M059J (cell line): ENCODE measurements around the gene TGM1. TPM values are rescaled to one million over a fixed set of nuclear protein-coding genes. Genes with fewer than 3 reads are reported as not detected.

Experiments used
- DNase-seq: peaks from one replicate; pipeline ENCODE4 v3.0.0-alpha.2; 2012; ENCODE audit warnings: low read depth
- total RNA-seq: library from RNA; depleted of rRNA; stranded (reverse); fragments of >200 nt; shearing (Covaris generic); gene quantifications from 2 replicates; pipeline ENCODE4 v1.2.3, GENCODE V29; 2014; rRNA removed

Gene TGM1
- total RNA-seq: 0.05 and 0.12 TPM in 2 replicates

- no peak for DNase-seq
Measured at GRCh38 chr14:24262821-24263733, at the start of gene TGM1. TSS of gene TGM1 (minus strand) at chr14:24263177. CDS start at chr14:24262352, 825 bp downstream.

GRCh38 chr14:24311837-24312615 is 49.0 kb upstream of the TGM1 start:
- DNase-seq: no peak

DNA sequence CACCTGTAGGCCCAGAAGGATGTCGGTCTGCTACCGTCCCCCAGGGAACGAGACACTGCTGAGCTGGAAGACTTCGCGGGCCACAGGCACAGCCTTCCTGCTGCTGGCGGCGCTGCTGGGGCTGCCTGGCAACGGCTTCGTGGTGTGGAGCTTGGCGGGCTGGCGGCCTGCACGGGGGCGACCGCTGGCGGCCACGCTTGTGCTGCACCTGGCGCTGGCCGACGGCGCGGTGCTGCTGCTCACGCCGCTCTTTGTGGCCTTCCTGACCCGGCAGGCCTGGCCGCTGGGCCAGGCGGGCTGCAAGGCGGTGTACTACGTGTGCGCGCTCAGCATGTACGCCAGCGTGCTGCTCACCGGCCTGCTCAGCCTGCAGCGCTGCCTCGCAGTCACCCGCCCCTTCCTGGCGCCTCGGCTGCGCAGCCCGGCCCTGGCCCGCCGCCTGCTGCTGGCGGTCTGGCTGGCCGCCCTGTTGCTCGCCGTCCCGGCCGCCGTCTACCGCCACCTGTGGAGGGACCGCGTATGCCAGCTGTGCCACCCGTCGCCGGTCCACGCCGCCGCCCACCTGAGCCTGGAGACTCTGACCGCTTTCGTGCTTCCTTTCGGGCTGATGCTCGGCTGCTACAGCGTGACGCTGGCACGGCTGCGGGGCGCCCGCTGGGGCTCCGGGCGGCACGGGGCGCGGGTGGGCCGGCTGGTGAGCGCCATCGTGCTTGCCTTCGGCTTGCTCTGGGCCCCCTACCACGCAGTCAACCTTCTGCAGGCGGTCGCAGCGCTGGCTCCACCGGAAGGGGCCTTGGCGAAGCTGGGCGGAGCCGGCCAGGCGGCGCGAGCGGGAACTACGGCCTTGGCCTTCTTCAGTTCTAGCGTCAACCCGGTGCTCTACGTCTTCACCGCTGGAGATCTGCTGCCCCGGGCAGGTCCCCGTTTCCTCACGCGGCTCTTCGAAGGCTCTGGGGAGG is 47.9 kb upstream of the TGM1 start, which contains the start of gene LTB4R:
LTB4R (plus strand) TSS at position 857 of the 959 bp plus-strand sequence. CDS start 4,150 bp downstream, outside the sequence.
- DNase-seq: no peak

DNA sequence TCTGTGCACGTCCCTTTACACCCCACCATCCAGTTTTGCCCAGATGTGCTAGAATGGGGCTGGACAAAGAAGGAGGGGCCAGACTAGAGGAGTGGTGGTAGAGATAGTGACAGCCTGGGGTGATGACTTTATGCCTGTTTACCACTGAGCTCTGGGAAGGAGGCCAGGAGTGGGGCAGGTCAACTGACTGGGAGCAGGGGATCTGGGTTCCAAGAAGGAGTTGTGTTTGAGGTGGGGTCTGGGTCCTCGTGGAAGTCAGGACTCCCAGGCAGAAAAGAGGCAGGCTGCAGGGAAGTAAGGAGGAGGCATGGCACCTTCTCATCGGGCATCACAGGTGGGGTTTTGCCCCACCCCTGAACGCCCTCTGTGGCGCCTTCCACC is 47.3 kb upstream of the TGM1 start:
- DNase-seq: no peak

GRCh38 chr14:24309538-24310264 is 46.7 kb upstream of the TGM1 start, which contains the start of gene LTB4R2:
TSS of gene LTB4R2 (plus strand) at chr14:24310140. CDS start at chr14:24310665, 525 bp downstream.
- DNase-seq: no peak

DNA sequence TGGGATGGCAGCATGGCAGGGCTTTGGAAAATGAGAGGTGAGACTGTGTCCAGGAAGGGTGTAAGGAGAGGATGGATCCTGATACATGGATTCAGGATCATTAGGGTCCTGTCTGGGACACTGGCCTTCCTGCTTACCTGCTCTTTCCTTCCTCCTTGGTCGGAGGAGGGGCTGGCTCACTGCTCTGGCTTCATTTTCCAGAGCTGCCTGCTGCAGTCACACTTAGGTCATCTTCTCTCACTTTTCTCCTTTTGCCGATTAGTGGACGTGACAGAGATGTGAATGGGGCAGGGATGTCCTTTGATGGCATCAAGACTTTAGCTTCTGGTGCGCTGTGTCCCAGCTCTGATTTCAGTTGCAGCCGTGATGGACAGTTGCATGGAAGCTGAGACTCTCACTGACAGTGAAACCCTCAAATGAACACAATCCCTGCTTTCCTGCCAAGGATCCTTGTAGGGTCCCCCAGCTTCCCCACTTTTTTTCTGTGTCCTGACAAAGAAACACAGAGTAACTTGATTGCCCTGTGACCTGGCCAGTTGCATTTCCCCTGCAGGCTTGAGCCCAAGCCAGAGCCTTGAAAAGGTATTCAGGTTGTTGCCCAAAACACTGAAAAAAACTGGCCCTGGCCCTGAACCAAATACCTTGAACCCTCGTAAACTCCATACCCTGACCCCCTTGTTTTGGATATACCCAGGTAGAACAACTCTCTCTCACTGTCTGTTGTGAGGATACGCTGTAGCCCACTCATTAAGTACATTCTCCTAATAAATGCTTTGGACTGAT is 45.6 kb upstream of the TGM1 start:
- no peak for DNase-seq

GRCh38 chr14:24307575-24308341 is 44.8 kb upstream of the TGM1 start, which contains the start of gene CIDEB:
TSS of gene CIDEB (minus strand) at chr14:24307977. CDS start at chr14:24307858, 119 bp downstream.
- DNase-seq: peak; percentile 51

- DNase-seq: no peak
Measured at GRCh38 chr14:24307156-24307574, 44.2 kb upstream of the TGM1 start.

DNA sequence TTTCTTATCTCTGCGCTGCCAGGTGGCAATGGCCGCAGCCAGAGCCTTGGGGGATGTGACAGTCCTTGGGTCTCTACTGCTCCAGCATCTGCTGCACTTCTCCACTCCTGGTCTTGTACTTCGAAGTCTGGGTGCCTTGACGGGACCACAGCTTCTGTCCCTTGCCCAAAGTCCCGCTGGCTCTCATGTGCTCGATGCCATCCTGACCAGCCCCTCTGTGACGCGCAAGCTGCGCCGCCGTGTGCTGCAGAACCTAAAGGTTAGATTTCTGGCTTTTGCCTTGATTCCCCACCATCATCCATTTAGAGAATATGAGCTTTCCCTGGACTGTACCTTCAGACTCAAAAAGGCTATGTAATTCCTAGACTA is 41.0 kb upstream of the TGM1 start:
- DNase-seq: no peak

DNA sequence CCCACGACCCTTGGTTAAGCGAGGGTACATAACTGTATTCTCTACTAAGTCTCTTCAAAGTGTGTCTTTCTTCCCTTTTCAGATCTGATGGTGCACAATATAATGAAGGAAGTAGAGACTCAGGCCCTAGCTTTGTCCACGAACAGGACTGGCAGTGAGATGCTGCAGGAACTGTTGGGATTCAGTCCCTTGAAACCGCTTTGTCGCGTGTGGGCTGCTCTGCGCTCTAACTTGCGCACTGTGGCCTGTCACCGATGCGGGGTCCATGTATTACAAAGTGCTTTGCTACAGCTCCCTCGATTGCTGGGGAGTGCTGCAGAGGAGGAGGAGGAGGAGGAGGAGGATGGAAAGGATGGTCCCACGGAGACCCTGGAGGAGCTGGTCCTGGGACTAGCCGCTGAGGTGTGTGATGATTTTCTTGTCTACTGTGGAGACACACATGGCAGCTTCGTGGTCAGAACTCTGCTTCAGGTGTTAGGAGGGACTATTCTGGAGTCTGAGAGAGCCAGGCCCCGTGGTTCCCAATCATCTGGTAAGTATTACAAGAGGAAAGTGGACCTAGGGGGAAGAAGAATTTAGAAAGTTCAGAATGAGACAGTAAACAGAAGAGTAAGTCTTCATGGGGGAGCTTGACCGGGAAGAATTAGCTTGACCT is 37.5 kb upstream of the TGM1 start:
- no peak for DNase-seq

- peak; percentile 83 for DNase-seq
Measured at GRCh38 chr14:24299255-24300191, 36.5 kb upstream of the TGM1 start, which contains the start of the genes DHRS1 and NOP9. TSS of gene DHRS1 (minus strand) at chr14:24299780. CDS start at chr14:24299106, 674 bp downstream. TSS of gene NOP9 (plus strand) at chr14:24299850. CDS start at chr14:24299955, 105 bp downstream.

GRCh38 chr14:24298892-24299254 is 35.9 kb upstream of the TGM1 start:
- peak; percentile 95 for DNase-seq

- DNase-seq: peak; percentile 42
Measured at GRCh38 chr14:24297190-24297964, 34.4 kb upstream of the TGM1 start.

GRCh38 chr14:24296341-24297157 is 33.6 kb upstream of the TGM1 start:
- DNase-seq: peak; percentile 87

- no peak for DNase-seq
Measured at GRCh38 chr14:24293525-24293924, 30.5 kb upstream of the TGM1 start.
